Right lobe of liver (tissue), 4 donors: ENCODE data around the gene GAL3ST1.

ENCODE experiments used
- CTCF ChIP-seq, 4 donors: fragments of 200-600 bp in 3 of 4; fragments of 450-650 bp in 1 of 4; IDR thresholded peaks; one replicate each; pipeline versions ENCODE4 v1.5.1 to v1.8.0; 2016 to 2022; ENCODE audit warnings: antibody characterized with exemption in 4 of 4, mild to moderate bottlenecking in 2 of 4
- POLR2A ChIP-seq: fragments of 450-650 bp; IDR thresholded peaks from one replicate; pipeline ENCODE4 v1.6.1; 2017; ENCODE audit warnings: antibody characterized with exemption, mild to moderate bottlenecking
- donor health status: DM: no; HTN: no; CAD: no.
- donor health status: DM: no; HTN: no; CAD: no.
- donor health status: DM: no; HTN: yes; CAD: no.

- TF ChIP-seq CTCF (IDR thresholded peaks at IDR 0.05) (peak; percentile 61 to 76 (median 74)), POLR2A (no peak)
Measured at GRCh38 chr22:30605449-30606110, 31.1 kb upstream of the GAL3ST1 start.
